ENCODE results near the gene RNGTT.

DNA sequence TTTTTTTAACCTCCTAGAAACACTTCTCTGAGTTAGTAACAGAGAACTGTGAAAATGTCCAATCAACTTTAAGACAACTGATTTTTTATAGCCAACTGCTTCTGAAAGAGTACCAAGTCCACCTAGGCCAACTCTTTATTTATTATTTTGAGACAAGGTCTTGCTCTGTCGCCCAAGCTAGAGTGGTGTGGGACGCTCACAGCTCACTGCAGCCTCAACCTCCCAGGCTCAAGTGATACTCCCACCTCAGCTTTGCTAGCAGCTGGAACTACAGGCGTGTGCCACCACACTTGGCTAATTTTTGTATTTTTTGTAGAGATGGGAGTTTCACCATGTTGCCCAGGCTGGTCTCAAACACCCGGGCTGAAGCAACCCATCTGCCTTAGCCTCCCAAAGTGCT is 331.6 kb downstream of the RNGTT start:
- TF ChIP-seq POLR2A (IDR thresholded peaks at IDR 0.05) (no peak), POLR2AphosphoS5 (IDR thresholded peaks at IDR 0.05) (no peak)
- TF ChIP-seq, protein P1, sequence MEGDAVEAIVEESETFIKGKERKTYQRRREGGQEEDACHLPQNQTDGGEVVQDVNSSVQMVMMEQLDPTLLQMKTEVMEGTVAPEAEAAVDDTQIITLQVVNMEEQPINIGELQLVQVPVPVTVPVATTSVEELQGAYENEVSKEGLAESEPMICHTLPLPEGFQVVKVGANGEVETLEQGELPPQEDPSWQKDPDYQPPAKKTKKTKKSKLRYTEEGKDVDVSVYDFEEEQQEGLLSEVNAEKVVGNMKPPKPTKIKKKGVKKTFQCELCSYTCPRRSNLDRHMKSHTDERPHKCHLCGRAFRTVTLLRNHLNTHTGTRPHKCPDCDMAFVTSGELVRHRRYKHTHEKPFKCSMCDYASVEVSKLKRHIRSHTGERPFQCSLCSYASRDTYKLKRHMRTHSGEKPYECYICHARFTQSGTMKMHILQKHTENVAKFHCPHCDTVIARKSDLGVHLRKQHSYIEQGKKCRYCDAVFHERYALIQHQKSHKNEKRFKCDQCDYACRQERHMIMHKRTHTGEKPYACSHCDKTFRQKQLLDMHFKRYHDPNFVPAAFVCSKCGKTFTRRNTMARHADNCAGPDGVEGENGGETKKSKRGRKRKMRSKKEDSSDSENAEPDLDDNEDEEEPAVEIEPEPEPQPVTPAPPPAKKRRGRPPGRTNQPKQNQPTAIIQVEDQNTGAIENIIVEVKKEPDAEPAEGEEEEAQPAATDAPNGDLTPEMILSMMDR (IDR thresholded peaks at IDR 0.05), result no peak
